GM23338 (cell line): ENCODE results near the gene DACT1.

Experiments used
- CREB1 ChIP-seq: fragments of 250-450 bp; sonication (Bioruptor Pico); IDR thresholded peaks from 2 replicates; pipeline ENCODE4 v1.5.0; 2020; ENCODE audit warnings: low read depth, mild to moderate bottlenecking, moderate library complexity
- CTCF ChIP-seq, 2 experiments: fragments of 200-600 bp in 1 of 2; sonication (generic) in 1 of 2; conservative IDR thresholded peaks; 2 replicates each; pipeline versions ENCODE4 v1.5.1 to v1.6.1; 2016 to 2017; ENCODE audit warnings: antibody characterized with exemption in 2 of 2, low read depth in 2 of 2, mild to moderate bottlenecking in 2 of 2, moderate library complexity in 1 of 2
- EZH2 ChIP-seq: fragments of 200-600 bp; sonication (generic); IDR thresholded peaks from one replicate; pipeline ENCODE4 v1.8.0; 2017; ENCODE audit warnings: antibody characterized with exemption, mild to moderate bottlenecking, low read depth; ENCODE audit not compliant: unreplicated experiment
- EZH2phosphoT487 ChIP-seq: fragments of 200-600 bp; sonication (generic); IDR thresholded peaks from one replicate; pipeline ENCODE4 v1.8.1; 2018; ENCODE audit warnings: antibody characterized with exemption; ENCODE audit not compliant: unreplicated experiment
- JUNB ChIP-seq: IDR thresholded peaks from one replicate; pipeline ENCODE4 v1.6.1; 2016; ENCODE audit warnings: antibody characterized with exemption; ENCODE audit not compliant: unreplicated experiment
- NANOG ChIP-seq: IDR thresholded peaks from 2 replicates; pipeline ENCODE4 v1.6.1; 2016; ENCODE audit warnings: antibody characterized with exemption, borderline replicate concordance
- POLR2AphosphoS5 ChIP-seq: IDR thresholded peaks from 2 replicates; pipeline ENCODE4 v1.6.1; 2016; ENCODE audit warnings: antibody characterized with exemption, low read depth
- REST ChIP-seq: IDR thresholded peaks from one replicate; pipeline ENCODE4 v1.6.1; 2018; ENCODE audit warnings: antibody characterized with exemption; ENCODE audit not compliant: unreplicated experiment
- ZNF331 ChIP-seq: fragments of 250-450 bp; sonication (Bioruptor Pico); IDR thresholded peaks from 2 replicates; pipeline ENCODE4 v1.5.0; 2020; ENCODE audit warnings: low read depth, mild to moderate bottlenecking, moderate library complexity
- ZNF462 ChIP-seq: fragments of 250-450 bp; sonication (Bioruptor Pico); IDR thresholded peaks from 2 replicates; pipeline ENCODE4 v1.5.0; 2020; ENCODE audit warnings: mild to moderate bottlenecking, moderate library complexity
- TF ChIP-seq, protein P1 (sequence below): IDR thresholded peaks from 2 replicates; pipeline ENCODE4 v1.6.1; 2016; ENCODE audit warnings: antibody characterized with exemption

- TF ChIP-seq CTCF (conservative IDR thresholded peaks at IDR 0.05; ENCODE audit: low read depth in 2 of 2) (no peak), EZH2 (no peak), JUNB (no peak), REST (no peak), POLR2AphosphoS5 (no peak), ZNF331 (CRISPR knock-in tag) (no peak), EZH2phosphoT487 (no peak), ZNF462 (CRISPR knock-in tag) (no peak), NANOG (no peak), CREB1 (CRISPR knock-in tag) (no peak)
- TF ChIP-seq, protein P1, sequence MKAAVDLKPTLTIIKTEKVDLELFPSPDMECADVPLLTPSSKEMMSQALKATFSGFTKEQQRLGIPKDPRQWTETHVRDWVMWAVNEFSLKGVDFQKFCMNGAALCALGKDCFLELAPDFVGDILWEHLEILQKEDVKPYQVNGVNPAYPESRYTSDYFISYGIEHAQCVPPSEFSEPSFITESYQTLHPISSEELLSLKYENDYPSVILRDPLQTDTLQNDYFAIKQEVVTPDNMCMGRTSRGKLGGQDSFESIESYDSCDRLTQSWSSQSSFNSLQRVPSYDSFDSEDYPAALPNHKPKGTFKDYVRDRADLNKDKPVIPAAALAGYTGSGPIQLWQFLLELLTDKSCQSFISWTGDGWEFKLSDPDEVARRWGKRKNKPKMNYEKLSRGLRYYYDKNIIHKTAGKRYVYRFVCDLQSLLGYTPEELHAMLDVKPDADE: no peak
These were observed 3.2 kb upstream of the DACT1 start for GRCh38 chr14:58634406-58635090.
